Stimulated activated CD8-positive, alpha-beta memory T cell treated with anti-CD3 and anti-CD28 coated beads, Interleukin-7, amount 100 ng/mL, for 4 hours (primary cell): ENCODE data around the gene ZC3HAV1.
"Not testable (repeated sequence)": the region's sequence is repeated elsewhere in the genome, so short reads cannot be mapped to it uniquely, and the experiment has no call there.

Experiments used
- DNase-seq, 2 donors: peaks; one replicate each; pipeline ENCODE4 v3.0.0-alpha.2; 2020; ENCODE audit warnings: low read depth in 2 of 2

The ZC3HAV1 gene

DNA sequence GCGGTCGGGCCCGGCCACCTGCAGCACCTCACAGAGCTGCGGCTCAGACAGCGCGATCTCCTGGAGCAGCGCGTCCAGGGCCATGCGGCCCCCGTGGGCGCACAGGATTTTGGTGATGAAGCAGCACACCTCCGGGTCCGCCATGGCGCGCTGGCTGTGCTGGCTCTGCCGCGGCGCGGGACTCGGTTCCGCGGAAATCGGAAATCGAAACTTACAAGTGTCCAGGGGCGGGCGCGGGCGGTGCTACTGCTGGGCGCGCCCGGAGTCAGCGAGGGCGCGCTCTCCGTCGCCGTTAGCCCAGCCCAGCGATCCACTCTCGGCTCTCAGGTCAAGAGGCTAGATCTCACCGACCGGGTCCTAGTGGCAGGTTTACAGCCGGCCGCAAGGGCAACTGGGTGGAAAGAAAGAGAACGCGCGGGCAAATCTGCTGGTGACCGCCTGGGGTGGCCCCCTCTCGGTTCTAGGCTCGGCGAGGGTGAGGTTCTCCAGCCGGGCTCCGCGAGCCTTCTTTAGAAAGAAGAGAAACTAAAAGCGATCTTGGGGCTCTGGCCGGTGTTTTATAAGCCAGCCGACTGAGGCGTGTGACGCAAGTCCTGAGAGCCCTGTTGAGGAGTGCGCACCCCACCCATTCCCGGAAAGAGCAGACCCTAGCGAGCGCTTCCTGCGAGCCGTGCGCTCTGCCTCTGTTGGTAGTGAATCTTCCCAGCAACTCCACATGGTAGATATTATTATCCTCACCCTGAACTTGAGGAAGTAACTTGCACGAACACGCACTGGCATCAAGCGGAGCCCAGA, at the start of gene ZC3HAV1:
TSS of gene ZC3HAV1 (minus strand) at position 533 of the 795 bp plus-strand sequence. CDS start at position 144, 389 bp downstream.
- peak; percentile 85 to 88 for DNase-seq

DNA sequence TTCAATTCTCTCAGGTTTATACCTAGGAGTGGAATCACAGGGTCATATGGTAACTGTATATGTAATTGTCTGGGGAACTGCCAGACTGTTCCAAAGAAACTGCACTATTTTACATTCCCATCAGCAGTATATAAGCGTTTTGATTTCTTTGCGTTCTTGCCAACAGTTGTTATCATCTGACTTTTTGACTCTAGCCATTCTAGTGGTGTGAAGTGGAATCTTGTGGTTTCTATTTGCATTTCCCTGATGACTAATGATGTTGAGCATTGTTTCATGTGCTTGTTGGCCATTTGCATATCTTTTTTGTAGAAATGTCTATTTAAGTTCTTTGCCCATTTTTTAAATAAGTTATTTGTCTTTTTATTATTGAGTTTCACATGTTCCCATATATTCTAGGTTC, 44.3 kb upstream of the ZC3HAV1 start:
- DNase-seq: no peak

DNA sequence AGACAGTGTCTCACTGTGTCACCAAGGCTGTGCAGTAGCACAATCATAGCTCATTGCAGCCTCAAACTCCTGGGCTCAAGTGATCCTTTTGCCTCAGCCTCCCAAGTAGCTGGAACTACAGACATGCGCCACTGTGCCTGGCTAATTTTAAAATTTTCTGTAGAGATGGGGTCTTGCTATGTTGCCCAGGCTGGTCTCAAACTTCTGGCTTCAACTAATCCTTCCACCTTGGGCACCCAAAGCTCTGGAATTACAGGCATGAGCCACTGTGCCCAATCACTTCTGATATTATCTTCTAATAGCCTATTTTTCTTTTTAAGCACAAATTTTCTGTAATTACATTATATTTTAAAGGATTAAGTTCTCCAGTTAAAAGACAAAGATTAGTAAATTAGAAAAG, 42.6 kb upstream of the ZC3HAV1 start:
- DNase-seq: no peak

DNA sequence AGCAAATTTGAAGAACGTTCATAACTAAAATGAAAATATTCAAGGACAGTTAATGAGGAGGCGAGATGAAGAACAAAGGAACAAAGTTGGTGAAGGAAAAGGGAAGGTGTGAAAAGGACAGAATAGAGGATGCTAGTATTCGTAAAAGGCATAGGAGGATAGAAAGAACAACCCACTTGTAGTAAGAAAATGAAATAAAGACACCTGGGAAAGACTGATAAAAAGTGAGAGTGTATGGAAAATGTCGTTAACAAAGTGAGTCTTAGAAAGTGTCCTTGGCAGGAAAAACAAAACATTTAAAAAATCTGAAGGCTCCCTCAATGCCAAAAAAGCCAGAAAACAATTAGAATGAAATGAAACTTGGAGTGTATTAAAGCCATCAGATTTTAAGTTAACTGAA, 29.6 kb upstream of the ZC3HAV1 start:
- DNase-seq: no peak

DNA sequence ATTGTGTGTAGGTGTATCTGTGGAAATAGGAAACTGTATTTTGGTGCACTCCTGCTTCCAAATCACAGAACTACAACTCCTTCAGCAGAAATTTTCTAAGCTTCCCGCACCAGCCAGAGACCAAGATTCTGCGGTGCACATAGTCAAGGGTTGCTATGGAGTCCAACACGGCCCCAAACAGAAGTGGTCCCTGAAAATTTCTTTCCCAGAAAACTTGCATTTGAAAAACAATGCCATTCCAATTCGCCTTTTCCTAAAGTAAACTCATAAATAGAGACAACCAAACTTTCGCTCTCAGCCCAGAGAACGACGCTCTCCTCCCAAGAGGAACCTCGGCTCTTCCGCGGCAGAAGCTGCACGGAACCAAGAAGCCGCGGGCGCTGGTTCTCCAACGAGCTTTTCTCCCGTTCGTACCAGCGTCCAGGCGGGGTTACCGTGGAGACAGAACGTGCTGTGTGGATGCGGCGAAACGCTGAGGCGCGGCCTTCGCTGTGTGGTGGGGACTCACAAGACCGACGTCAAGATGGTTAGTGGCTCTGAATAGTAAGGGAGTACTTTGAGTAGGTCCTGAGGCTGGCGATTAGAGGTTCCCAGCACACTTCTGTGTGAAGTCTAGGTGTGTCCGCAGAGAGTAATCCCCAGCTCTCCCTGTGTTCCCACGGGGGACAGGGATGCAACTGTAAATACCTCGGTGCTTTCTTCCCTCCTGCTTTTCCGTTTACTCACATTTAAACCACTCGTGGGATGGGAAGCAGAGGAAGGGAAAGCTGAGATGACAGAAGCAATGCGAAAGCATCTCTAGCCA, 24.0 kb upstream of the ZC3HAV1 start:
- DNase-seq: peak; percentile 73 to 78

DNA sequence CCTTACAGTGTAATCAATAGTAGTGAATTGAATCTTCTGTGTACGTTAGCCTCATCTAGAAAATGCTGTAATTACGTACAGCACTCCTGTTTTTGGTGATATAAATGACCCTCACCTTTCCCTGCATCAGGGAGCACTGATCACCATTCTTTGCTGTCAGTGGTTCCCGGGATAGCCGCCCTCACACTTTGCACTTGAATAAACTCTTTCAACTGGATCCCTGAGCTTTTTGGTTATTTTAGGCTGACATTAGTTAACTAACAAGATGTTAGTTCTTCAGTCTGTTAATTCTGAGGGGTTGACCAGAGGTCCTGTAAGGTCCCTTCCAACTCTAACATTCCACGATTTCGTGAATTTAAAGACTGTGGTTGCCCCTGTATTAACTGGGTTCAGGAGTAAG, 23.4 kb upstream of the ZC3HAV1 start:
- no peak for DNase-seq

DNA sequence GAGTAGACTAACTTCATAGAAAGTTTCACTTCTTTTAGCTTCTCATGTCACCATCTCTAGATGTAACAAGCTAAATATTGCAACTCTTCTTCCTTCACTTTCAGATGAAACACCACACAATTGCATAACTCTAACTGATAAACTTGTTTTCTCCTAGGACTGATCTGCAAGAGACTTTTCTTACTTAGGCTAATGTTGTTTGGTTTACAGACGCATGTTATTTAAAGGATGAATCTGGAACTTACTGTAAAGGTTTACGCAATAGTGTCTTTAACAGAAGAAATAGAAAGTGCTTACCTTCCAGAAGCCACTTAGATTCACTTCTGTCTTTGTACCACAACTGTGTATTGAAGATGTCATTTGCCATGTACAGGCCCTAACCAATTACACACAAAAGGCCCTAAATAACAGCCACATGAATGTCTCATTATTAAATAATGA, 22.1 kb upstream of the ZC3HAV1 start:
- DNase-seq: no peak

DNA sequence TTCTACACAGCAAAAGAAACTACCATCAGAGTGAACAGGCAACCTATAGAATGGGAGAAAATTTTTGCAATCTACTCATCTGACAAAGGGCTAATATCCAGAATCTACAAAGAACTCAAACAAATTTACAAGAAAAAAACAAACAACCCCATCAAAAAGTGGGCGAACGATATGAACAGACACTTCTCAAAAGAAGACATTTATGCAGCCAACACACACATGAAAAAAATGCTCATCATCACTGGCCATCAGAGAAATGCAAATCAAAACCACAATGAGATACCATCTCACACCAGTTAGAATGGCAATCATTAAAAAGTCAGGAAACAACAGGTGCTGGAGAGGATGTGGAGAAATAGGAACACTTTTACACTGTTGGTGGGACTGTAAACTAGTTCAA, 20.3 kb upstream of the ZC3HAV1 start:
- not testable (repeated sequence) for DNase-seq

DNA sequence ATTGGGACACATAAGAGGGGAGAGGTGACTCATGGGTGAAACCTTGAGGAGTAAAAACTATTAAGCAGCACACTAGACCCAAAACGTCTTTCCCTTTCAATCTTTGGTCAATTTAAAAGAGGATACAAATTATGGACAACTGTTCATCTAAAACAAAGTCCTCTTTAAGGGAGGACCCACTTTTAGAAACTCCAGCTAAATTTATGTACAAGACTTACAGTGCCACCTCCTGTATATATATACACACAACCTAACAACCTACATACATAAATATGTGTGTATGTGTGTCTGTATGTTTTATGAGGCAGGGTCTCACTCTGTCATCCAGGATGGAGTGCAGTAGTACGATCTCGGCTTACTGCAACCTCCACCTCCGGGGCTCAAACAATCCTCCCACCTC, 18.1 kb upstream of the ZC3HAV1 start:
- DNase-seq: no peak

DNA sequence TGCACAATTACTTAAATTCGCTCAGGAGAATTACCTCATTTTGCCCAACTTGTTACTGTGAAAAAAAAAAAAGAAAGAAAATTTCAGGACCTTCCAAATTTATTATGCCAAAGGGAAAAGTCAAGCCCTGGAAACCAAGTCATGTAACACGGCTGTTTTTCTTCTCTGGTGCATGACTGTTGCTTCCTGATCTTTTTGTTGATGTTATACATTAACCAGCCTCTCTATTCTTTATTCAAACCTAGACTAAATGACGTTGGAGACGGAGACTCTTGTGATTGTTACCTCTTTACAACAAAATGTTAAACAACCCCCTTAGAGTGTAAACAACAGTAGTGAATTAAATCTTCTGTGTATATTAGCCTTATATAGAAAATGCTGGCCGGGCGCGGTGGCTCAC, 16.1 kb upstream of the ZC3HAV1 start:
- DNase-seq: no peak

DNA sequence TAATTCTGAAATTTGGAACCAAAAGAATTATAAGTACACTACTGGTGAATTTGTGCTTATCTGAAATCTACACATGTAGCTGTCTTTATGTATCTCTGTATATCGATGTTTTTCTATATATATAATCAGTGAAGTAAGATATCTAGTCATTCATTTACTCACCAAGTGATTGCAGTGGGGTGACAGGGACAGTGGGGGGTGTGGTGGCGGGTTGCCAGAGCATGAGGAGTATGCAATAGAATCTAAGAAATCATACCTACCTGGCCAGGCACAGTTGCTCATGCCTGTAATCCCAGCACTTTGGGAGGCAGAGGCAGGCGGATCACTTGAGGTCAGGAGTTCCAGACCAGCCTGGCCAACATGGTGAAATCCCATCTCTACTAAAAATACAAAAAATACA, 15.5 kb upstream of the ZC3HAV1 start:
- DNase-seq: not testable (repeated sequence)

DNA sequence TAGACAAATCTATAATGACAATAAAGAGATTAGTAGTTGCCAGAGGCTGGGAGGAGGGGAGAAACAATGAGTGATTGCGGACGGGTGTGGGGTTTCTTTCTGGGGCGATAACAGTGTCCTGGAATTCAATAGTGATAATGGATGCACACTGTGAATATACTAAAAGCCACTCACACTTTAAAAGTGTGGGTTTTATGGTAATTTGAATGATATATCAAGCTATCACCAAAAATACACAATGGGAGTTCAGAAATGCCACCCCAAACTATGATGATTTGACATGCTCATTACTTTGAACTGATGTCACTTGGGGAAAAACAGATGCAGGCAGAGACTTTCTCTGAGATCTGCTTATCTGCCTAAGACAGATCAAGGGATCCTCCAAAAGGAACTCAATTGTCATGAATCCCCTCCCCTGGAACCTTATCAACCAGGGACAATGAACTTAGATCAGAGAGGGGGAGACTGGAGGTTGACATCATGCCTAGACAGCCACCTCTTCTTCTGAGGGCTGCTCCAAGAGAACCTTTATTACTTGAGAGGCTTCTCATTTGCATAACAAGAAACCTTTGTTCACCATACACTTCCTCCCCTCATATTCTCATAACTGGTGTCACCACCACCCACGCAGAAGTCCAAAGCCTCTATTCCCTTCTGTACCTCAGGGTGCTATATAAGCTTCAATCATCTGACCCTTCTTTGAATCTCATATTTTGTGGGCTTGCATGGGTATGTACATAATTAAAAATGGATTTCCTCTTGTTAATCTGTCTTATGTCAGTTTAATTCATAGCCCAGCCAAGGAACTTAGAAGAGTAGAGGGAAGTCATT, 14.8 kb upstream of the ZC3HAV1 start:
- no peak for DNase-seq

DNA sequence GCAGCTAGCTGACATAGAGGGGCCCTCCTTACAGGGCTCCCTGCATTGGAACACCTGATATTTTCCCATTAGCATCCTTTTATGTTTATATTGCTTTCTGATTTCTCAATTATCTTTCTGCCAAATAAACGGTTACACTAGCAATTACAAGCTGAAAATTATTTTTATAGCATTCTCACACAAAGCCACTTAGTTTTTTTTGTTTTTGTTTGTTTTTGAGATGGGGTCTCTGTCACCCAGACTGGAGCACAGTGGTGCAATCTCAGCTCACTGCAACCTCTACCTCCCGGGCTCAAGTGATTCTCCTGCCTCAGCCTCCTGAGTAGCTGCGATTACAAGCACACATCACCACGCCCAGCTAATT, 9.9 kb upstream of the ZC3HAV1 start:
- DNase-seq: no peak

DNA sequence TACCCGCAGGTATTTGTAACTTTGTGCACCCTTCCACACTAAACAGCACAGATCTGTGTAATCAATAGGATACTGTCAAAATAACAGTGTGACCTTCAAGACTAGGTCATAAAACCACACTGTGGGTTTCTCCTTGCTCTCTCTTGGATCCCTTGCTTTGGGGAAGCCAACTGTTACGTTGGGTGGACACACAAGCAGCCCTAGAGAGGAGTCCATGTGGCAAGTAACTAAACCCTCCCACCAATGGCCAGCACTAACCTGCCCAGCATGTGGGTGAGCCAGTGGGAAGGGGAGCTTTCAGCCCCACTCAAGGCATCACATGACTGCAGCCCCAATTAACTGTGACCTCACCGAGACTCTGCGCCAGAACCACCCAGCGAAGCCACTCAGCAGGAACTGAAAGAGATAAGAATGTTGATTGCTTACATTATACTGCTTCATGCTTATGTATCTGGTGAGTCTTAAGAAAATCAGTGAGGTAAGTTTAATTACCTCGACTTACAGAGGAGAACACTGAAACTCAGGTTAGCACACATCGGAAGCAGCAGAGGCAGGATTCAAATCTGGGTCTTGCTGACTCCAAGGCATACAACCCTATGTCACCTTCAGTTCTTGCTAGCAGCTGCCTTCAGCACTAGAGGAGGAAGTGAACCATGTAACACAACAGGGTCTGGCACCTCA, 9.4 kb upstream of the ZC3HAV1 start:
- DNase-seq: no peak

DNA sequence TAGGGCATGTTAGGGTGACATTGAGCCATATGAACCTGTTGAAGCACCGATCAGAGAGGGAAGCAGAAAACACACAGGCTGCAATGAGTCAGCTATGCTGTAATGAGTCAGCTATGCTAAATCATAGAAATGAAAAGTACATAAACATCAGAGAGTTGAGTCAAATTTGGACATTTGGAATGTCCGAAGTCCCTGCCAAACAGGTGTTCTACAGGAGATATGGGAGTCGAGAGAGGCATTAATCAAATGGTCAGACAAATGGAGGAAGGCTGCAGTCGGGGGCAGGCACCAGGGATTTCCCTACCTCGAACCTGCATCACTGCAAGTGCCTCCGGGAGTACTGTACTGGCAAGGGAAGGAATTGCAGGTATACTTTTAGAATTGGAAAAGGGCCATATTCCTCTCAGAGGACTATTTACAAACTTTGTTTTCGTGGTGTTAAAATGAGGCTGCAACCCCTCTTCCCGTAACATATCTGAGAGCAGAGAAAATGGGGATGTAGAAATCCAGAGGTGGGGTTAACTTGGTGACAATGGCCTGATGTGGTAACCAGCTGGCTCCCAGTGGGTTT, 8.8 kb upstream of the ZC3HAV1 start:
- no peak for DNase-seq

DNA sequence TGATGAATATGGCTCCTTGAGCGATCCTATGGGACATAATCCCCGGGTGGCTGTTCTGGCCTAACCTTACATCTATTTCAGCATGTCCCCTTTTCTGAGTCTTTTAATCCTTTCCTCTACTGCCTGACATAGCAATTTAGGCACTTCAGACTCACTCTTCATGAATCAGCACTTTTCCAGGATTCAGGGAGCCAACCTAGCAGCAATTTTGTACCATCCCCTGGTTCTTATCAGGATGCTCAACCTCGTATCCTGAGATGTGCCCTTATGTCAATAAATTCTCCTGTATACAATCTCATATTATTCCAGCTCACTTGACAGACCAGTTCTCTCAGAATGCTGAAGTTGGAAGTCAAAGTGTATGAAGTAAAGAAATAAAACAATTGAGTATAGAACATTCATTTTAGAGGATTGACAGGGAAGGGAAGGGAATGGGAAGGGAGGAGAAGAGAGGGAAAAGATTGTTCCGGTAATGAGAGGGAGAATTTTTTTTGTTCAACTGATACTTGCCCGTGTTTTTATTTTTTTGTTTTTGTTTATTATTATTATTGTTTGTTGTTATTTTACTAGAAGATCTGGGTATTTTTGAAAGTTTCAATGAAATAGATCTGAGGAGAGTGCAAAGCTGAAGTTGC, 8.2 kb upstream of the ZC3HAV1 start:
- DNase-seq: no peak

DNA sequence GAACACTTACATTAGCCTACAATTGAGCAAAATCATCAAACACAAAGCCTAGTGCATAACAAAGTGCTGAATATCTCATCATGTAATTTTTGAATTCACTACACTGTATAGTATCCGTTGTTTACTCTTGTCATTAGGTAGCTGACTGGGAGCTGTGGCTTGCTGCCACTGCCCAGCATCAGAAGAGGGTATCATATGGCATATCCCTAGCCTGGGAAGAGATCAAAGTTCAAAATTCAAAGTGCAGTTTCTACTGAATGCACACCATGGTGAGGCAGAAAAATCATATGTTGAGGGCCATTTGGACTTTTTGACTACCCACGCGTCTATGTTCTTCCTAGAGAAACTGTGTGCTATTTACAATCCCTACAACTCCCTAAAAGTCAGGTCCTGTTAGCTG, 7.5 kb upstream of the ZC3HAV1 start:
- DNase-seq: no peak

DNA sequence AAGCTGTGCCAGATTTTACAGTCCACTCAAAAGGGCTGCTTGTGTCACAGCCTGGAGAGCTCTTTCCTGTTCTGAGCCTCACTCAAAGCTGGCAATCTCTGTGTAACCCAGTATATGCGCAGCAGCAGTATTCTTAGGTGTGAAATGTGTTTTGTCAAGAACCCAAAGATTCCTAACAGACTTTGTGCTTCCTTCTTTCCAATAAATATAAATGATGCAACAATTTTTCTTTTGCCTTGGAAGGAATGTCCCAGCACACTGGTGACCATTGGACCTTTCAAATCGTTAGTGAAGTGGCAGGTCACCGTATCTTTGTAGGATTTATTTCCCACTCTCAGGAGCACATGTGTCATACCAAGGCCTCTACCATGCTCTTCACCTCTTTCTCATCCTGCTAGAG, 5.6 kb upstream of the ZC3HAV1 start:
- DNase-seq: no peak

DNA sequence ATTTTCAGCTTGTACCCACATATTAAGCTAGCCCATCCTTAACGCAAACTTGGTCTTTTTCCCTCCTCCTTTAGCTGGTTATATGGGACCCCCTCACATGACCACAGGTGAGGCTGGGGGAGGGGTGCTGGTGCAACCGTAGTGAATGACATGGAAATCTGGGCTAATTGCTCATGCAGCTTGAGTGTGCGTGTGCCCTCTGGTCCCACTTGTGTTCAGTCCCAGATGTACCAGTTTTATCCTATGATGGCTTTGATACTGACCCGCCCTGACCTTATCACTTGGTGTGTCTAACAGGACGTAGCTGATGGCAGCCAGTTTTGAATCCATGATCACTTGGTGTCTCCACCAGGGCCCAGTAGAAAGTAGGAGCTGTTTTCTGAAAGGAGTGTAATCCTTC, 5.1 kb upstream of the ZC3HAV1 start:
- no peak for DNase-seq

DNA sequence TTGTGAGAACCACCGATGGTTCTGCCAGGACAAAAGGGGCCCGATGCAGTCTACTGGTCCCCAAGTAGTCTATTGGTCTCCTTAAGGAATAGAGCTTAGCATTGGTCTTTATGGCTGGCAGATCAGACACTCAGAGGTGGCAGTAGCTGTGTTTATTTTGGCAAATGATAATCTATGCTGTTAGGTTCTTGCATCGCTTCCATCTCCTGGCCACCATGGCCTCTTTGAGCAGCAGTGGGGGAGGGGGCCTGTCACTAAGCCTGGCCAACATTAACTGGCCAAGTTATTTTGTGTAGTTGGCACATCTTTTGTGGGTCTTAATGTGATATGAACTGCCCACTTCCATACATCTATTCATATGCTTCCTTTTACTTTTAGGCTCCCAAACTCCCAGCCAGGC, 4.5 kb upstream of the ZC3HAV1 start:
- DNase-seq: no peak

DNA sequence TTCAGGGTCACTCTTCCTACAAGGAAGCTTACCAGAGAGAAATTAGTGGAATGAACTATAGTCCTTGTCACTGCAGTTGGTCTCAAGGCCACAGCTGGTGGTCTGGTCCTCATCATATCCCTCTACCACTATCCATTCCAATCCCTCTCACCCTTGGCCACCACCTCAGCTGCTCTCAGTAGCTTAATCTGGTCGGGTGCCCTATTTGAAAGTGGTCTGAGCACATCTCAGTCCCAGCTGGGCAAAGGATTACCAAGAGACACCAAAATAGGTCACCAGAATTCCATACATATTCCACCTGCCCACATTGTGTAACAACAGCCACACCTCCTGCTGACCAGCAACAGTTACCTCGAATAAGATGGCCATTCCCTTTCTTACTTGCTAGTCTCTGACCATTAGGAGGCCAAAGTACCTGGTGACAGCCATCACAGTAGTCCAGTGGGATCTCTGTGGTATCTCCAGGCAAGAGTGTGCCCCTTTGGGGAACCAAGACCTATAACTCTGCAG, 3.3 kb upstream of the ZC3HAV1 start:
- DNase-seq: no peak
